Retinal pigment epithelial cell (primary cell): ENCODE measurements around the gene DLG1.

Experiments used
- DNase-seq: peaks from one replicate; pipeline ENCODE4 v3.0.0-alpha.2; 2010; ENCODE audit warnings: low read depth
- H3K4me3 ChIP-seq: 2 replicates; pipeline ENCODE4 v1.5.1; 2011; ENCODE audit warnings: mild to moderate bottlenecking, low read length, control low read depth, moderate library complexity
- CTCF ChIP-seq: conservative IDR thresholded peaks from 2 replicates; pipeline ENCODE4 v1.5.1; 2011; ENCODE audit warnings: low read depth, low read length, control low read depth, inconsistent platforms

Gene DLG1

GRCh38 chr3:197008436-197009209, 289.8 kb downstream of the DLG1 start:
- H3K4me3 ChIP-seq = no peak overlapping the region
- DNase-seq = no peak
- no peak for TF ChIP-seq CTCF

GRCh38 chr3:197007953-197008352, 290.5 kb downstream of the DLG1 start:
- no peak for DNase-seq
- H3K4me3 ChIP-seq = no peak overlapping the region
- TF ChIP-seq CTCF = no peak

GRCh38 chr3:197007296-197007940, 291.0 kb downstream of the DLG1 start:
- TF ChIP-seq CTCF = no peak
- H3K4me3 ChIP-seq = no peak overlapping the region
- DNase-seq = no peak

- TF ChIP-seq CTCF = no peak
- no peak overlapping the region for H3K4me3 ChIP-seq
- no peak for DNase-seq
Measured at GRCh38 chr3:197006860-197007259, 291.6 kb downstream of the DLG1 start.

GRCh38 chr3:197006446-197006845, 292.0 kb downstream of the DLG1 start:
- no peak for DNase-seq
- no peak for TF ChIP-seq CTCF
- H3K4me3 ChIP-seq = no peak overlapping the region

- DNase-seq = no peak
- no peak for TF ChIP-seq CTCF
- H3K4me3 ChIP-seq = peak overlapping the region; percentile 46
Measured at GRCh38 chr3:197003461-197004385, 294.7 kb downstream of the DLG1 start.
